ENCODE measurements around the gene NELFCD.
"Not testable (repeated sequence)": the region's sequence is repeated elsewhere in the genome, so short reads cannot be mapped to it uniquely, and the experiment has no call there.

Gene NELFCD

DNA sequence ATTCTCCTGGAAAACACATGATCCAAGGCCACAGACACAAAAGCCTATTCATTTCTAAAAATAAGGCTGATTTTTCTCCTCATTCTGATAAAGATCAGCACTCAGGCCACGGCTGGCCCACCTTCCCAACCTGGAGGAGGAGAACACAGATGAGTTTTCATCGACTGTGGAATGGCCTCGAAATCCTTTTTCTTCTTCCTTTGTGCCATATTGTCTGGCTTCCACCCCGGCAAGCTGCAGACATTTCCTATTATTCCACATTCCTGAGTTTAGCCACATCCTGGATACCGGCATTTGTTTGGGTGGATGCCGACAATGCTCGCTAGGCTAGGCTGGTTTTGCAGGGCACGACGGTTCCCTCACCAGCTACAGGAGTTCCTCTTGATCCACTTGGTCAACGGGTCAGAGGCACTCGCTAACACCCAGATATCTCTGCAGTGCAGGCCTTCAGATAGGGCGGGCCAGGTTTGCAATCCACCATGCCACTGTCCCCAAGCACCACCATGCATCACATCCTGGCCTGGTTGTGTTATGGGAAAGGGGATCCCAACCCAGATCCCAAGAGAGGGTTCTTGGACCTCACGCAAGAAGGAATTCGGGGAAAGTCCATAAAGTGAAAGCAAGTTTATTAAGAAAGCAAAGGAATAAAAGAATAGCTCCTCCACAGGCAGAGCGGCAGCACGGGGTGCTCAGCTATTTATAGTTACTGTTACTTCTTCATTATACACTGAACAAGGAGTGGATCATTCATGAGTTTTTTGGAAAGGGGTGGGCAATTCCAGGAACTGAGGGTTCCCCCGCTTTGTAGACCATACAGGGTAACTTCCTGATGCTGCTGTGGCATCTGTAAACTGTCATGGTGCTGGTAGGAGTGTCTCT, 30.2 kb downstream of the NELFCD start:
- DNase-seq, result no peak

DNA sequence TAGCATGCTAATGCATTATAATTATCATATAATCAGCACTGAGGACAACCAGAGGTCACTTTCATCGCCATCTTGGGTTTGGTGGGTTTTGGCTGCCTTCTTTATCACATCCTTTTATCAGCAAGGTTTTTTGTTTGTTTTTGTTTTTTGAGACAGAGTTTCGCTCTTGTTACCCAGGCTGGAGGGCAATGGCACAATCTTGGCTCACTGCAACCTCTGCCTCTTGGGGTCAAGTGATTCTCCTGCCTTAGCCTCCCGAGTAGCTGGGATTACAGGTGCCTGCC, 30.8 kb downstream of the NELFCD start:
- DNase-seq, result not testable (repeated sequence)

DNA sequence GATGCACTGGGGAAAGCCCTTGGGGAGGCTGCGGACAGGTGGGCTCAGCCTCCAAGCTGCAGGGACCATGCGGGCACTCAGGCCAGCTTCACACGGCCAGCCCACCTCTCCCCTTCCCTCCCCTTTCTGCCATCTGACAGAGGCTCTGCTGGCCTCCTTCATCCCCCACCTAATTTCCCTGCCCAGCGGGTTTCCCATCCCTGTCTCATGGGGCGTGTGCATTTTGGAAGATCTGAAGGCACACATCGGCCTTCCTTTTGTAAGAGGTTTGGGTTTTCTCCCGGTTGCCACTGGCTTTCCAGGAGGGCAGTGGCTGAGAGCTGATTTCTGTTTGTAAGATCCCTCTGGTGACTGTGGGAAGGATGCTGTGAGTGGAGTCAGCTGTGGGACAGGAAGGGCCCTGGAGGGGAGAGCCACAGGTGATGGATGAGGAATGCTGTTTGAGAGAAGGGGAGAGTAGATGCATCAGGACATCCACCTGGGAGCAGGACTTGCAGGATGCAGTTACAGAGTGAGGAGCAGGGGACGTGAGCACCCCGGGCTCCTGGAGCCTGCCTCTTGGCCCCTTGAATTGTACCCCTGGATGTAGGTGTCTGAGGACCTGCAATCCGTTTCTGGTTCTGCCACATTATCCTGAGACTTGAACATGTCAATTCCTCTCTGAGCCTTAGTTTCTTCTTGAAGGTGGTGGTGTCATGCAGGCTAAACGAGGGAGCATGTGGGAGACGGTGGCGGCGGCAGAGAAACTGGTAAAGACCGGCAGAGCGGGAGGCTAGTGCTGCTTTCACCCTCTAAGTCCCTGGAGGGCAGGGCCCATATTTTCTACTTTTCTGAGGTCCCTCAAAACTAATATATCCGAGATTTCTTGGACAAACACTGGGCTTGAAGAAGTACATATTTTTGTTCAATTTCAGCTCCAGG, 32.2 kb downstream of the NELFCD start:
- no peak for DNase-seq

DNA sequence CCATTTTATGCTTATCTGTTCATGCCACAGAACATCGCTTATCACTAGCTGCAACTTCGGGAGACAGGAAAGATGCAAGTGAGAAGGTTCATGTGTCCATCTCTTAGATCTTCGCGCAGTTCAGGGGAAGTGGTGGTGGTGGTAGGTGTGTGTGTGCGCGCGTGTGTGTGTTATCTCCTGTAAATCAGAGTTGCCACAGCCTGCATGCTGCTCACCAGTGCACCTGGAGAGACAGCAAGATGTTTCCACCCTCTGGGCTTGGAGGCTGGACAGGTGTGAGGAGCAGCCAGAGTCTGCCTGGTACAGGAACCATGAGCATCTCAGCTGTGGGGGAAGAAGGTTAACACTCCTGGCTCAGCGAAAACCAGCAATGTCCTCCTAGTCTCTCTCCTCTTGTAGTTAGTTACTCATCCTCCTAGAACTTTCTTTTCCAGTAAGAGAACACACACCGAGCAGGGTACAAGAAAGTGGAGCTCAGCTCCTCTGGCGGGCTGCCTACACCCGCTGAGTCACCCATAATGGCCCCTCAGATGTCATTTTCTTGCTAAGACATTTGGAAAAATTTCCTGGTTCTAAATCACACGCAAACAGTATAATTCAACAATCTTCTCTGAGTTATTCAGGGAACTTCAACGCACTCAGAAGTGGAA, 33.0 kb downstream of the NELFCD start:
- peak in 1 of 2 donors; percentile 29 for DNase-seq

DNA sequence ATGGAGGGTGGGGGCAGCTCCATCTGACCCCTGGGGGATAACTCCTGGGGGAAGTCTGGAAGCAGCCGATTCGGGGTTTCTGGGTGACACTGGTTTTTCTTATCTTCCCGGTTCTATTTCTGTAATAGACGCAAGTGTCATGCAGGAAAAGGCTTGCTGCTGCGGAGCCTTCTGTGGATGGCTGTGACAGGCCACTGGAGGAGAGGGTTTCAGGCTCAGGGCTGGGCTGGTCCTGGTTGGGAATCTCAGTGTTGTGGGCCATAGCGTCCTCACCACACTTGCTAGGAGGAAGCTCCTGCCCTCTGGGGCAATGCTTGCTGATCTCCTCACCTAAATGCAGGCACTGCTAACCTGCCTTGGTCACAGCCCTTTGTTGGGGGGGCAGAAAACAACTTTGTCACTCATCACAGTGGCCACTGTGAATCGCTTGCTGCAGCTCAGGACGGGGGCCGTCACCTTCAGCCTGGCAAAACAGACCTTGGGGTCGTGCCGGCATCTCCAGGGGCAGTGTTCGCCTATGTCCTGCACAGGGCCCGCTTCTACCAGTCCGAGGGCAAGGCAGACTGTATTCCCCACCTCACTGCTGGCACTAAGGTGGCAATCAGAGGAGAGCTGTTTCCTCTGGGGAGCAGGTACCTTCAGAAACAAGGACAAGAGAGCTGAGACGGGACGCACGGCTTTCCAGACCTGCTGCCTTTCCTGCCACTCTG, 33.8 kb downstream of the NELFCD start:
- no peak for DNase-seq

DNA sequence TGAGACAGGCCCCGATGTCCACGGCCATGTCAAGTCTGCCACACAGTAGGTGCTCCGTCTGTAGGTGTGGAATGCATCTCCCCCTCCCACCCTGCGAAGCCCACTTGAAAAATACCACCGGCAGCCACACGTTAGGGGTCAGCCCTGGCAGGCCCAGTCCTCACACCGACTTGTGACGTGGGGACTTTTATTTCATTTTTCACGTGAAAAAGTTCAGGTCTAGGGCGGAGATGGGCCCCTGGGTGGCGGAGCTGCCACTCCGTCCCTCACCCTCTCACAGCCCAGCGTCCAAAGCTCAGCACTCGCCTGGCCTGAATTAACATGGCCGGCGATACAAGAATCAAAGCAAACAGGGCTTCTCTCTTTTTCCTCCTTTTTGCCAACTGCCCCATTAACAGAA, 34.4 kb downstream of the NELFCD start:
- no peak for DNase-seq

DNA sequence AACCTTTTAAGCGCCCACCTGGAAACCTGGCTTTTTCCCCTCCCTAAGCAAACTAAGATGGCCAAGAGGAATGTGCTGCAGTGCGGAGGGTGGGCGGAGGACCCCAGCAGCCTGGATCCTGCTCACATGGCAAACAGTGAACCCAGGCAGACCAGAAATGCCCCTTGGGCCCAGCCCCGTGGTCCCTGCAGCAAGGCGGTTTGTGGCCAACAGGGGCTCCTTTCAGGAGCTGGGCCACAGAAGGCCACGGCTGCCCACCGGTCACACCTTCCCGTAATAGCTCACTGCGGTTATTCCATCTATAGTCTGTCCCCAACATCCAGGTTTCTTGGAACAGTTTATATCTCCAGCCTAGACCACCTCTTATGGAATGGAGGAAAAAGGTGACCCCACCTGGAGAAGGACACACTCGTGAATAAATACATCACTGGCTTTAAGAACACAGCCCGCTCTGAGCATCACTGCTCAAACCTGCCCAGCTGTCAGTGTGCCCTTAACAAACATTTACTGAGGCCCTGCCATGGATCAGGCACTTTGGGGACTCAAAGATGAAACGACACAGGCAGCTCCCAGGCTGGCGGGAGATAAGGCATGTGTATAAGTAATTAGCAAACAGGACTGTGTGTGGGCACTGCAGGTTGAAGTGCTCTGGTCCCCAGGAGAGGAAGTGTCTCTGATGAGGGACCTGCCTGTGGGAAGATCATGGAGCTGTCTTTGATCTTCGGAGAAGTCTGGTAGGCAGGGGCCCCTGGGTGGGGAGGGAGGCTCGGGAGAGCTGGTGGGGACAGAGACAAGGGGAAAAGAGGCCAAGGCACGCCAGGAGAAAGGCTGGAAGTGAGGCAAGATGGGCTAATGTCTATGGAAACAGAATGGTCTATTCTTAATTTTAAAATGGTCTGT, 35.0 kb downstream of the NELFCD start:
- no peak for DNase-seq

DNA sequence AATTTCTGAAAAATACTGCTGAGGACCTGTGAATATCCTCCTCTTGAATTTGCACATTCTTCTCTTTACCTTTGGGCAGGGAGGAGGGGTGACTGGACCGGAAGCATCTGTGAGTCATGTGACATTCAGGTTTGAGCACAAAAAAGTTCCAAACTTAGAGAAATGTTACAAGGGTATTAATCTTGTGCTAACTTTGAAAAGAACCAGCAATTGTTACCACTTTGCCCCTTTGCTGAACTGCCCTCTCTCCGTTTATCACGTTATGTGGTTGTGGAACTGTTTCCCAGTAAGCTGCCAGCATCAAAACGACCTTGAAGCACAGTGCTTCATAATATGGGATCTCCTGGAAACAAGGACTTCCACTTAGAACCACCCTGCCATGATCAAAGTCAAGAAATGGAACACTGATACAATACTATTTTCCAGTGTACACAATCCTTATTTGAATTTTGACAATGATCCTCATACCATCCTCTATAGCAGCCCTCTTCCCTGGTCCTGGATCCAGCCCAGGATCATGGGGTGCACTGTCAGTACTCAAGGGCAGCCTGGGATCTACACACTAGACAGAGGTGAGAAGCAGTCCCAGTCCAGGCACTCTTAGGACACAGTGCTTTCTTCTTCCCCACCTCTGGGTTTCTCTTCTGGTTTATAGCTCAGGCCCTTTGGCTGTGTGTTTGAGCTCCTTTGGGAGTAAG, 35.9 kb downstream of the NELFCD start:
- DNase-seq, result no peak

DNA sequence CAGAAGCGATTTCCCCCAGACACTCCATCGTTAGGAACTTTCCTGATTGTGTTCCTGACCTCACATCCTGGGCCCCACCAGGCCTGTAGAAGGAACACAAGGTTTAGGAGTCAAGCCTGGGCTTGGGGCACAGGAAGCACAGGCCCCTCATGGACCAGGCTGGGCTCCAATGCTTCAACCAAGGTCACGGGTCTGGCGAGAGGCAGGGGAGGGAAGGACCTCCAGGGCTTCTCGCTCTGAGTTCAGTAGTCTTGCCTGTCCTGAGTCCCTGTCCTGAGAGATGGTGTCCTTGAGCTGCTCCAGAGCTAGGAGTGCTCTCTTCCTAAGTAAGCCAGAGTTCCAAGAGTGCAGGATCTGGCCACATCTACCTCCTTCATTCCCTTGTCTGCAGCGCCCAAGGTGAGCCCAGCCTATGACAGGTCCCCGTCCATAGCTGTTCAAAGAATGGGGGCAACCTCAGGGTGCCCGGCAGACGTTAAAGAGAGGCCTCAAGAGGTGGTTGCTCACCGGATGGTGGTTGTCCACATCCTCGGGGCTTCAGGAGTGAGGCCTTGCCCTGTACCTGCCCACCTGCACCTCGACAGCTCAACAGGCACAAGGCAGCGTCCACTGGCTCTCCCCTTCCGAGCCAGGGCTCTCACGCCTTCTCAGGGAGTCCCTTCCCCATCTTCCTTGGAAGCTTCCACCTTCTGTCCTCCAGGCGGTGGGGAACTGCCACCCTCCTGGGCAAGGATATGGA, 36.6 kb downstream of the NELFCD start:
- DNase-seq, result no peak

DNA sequence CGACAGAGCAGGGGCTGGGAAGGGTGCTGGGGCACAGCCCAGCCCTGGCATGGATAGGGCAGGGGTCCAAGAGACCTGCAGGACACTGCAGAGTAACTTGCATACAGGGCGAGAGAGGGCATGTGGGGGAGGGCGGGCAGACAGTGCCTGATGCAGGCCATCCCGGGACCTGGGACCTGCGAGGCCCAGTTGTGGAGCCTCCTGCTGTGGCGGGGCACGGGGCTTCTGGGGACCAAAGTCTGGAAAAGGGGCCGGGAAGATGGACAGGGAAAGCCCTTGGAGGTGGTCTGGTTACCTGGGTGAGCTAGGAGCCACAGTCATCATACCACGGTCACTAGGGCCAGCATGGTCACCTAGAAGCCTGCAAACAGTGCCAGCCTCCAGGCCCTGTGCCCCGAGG, 37.8 kb downstream of the NELFCD start:
- DNase-seq, result no peak

DNA sequence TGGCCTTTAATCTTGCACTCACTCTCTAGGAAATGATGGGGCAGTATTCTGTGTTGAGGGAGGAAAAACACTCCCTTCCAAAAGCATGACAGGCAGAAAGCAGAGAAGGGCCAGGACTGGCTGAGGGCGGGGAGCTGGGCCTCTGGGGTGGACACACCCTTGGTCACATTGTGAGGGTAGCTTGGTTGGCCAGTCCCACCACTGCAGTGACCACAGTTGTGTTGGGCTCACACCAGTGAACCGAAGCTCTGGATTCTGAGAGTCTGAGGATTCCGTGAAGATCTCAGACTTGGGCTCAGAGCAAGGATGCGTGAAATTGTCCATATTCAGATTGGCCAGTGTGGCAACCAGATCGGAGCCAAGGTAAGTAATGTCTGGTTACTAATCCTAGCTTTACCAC, 38.2 kb downstream of the NELFCD start, which contains the start of gene TUBB1:
Gene TUBB1, plus strand, starts transcription at position 213 of the 400 bp plus-strand sequence. Its CDS starts 94 bp downstream, at position 307.
- DNase-seq, result no peak

DNA sequence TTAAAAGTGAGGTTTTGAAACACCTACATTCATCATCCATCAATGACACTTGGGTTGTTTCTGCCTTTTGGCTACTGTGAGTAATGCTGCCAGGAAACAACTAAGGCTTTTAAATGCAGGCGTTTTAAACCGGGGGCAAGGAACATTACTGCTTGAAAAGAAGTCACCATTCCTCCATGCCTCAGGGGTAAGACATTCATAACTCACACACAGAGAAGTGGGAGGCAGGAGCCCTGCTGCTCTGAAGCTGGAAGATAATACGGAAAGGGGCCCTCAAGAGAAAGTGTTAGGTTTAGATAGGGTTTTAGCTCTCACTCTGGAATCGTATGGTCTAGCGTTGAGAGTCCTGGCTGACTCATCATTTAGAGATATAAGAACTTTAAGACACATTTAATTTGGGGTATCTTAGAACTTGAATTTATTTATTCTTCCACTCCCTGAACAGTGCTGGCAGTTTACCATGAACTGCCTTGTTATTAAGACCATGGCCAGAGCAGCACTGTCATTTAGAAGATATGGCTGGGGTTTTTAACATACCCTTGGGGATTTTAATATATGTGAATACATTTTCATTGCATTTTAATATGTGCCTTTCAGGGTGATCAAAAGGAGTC, 40.0 kb downstream of the NELFCD start:
- DNase-seq, result no peak

DNA sequence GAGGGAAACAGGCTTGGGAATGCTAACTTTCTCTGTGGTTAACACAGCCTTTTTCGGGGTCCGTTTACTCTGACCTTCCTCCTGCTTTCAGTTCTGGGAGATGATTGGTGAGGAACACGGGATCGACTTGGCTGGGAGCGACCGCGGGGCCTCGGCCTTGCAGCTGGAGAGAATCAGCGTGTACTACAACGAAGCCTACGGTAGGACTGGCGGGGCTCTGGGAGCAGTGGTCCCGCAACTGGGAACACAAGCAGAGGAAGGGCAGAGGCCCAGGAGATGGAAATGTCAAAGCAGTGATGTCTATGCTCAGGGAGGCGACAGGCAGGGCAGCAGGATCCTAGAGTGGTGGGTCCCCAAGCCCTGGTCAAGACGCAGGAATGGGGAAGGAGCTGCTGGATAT, 41.7 kb downstream of the NELFCD start:
- no peak for DNase-seq

DNA sequence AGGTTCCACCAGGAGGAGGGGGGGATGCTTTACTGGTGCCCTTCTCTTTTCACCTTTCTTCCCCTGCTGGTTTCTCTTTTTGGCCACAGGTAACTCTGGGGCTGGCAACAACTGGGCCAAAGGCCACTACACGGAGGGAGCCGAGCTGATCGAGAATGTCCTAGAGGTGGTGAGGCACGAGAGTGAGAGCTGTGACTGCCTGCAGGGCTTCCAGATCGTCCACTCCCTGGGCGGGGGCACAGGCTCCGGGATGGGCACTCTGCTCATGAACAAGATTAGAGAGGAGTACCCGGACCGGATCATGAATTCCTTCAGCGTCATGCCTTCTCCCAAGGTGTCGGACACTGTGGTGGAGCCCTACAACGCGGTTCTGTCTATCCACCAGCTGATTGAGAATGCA, 42.6 kb downstream of the NELFCD start:
- no peak for DNase-seq

DNA sequence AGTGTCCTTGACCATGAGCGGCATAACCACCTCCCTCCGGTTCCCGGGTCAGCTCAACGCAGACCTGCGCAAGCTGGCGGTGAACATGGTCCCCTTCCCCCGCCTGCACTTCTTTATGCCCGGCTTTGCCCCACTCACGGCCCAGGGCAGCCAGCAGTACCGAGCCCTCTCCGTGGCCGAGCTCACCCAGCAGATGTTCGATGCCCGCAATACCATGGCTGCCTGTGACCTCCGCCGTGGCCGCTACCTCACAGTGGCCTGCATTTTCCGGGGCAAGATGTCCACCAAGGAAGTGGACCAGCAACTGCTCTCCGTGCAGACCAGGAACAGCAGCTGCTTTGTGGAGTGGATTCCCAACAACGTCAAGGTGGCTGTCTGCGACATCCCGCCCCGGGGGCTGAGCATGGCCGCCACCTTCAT, 43.1 kb downstream of the NELFCD start:
- DNase-seq, result no peak

DNA sequence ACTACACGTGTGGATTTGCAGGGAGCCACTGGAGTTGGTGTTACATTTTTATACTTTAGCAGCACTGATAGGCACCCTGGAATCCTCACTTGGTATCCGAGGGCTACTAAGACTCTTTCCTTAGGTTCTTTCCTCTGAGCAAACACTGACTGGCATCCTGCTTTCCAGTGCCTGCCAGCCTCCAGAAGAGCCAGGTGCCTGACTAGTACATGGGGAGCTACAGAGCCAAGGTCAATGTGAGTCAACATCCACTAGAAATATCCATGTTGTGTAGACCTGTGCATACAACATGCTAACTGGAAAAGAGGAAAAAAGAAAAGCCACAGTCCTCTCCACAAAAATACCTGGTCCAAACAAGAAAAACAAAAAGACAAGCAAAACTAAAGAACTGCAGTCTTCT, 44.0 kb downstream of the NELFCD start:
- DNase-seq, result no peak

DNA sequence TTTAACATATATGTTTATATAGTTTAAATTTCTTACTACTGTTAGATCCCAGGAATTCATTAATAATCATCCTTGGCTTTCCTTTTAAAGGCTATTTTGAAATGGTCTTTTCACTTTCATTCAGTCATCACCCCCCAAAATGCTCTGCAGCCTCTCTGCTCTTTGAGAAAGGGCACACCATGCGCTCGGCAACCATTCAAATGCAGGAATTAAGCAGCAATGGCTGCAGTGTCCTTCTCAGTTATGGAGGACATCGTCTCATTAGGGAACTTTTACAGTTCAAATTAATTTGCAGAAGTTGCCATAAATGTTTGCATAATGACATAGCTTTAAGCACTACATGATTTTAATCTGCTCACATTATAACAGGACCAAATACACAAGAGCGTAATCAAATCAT, 44.5 kb downstream of the NELFCD start:
- DNase-seq, result no peak

DNA sequence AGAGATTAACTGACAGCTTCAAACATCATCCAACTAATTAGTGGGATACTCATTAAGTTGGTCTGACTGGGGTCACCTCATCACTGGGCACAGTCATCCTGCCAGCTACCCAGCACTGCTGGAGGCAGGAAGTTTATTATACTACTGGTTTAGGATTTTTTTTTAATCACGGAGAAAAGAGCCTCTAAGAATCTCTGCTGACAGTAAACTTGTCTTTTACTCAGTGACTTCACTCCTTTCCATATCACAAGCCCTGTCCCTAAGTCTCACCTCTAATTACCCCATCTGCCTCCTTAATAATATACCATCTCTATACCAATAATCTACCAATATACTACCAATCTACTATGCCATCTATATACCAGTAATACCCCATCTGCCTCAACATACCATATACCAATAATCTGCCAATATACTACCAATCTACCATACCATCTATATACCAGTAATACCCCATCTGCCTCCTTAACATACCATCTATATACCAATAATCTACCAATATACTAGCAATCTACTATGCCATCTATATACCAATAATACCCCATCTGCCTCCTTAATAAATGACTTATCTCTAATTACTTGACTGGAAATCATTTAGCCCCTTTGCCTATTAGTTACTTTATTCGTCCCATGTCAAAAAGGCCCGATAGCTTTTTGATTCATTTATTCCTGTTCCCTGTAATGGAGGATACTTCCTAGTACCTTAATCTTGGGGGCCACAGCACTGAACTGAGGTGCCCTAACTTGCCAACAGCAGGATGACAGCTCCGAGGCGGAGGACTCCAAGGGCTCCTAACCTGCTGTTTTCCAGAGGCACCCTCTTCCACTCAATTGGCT, 46.1 kb downstream of the NELFCD start:
- DNase-seq, result no peak
